ENCODE data around the gene MAP3K5. TPM values are rescaled to one million over a fixed set of nuclear protein-coding genes. Genes with fewer than 3 reads are reported as not detected.

Gene MAP3K5
- total RNA-seq, 1 experiment from 2014 or later, result 2.1 TPM

GRCh38 chr6:136640132-136640915 lies 152.0 kb downstream of the MAP3K5 start:
- no peak for DNase-seq
- H3K36me3 Mint-ChIP-seq (ENCODE audit: insufficient read depth, unreplicated experiment), result no peaks in the 10 kb centered on the region
- Histone ChIP-seq H3K36me3 (ENCODE audit: control insufficient read depth, insufficient read depth, low read length) (no peaks in the 10 kb centered on the region), H3K4me1 (peaks cover 5% of the 10 kb centered on the region; the same call in 1 of the 2 replicates), H3K4me3 (ENCODE audit: low read depth, low read length) (no peak overlapping the region), H3K27me3 (replicated peaks; ENCODE audit: control insufficient read depth, insufficient read depth, low read length) (no peaks in the 10 kb centered on the region), H3K9me3 (no peaks in the 10 kb centered on the region)
- BruUV-seq (replicated peaks), result no TSS peak
- no peak for TF ChIP-seq CTCF (IDR thresholded peaks at IDR 0.05; ENCODE audit: insufficient read depth in 1 of 2, low read depth in 1 of 2, low read length in 1 of 2, severe bottlenecking in 1 of 2, unreplicated experiment in 1 of 2)
- no peaks in the 10 kb centered on the region for H3K27me3 Mint-ChIP-seq (ENCODE audit: insufficient read depth, unreplicated experiment)
- no peak overlapping the region for H3K4me3 Mint-ChIP-seq (ENCODE audit: unreplicated experiment)
- intact Hi-C loops (cut with micrococcal nuclease; ENCODE audit: unreplicated experiment), result no loop called here
- no peaks in the 10 kb centered on the region for H3K9me3 Mint-ChIP-seq (ENCODE audit: unreplicated experiment)
- H3K27ac Mint-ChIP-seq (ENCODE audit: unreplicated experiment), result no peak overlapping the region
- ChIA-PET POLR2A (interaction anchor here (0.9 kb wide), 1 partner anchor 152 kb away, joined by 3 read pairs; the partner anchor contains the start of gene MAP3K5), CTCF (interaction anchor here (1.0 kb wide), 1 partner anchor 152 kb away, joined by 7 read pairs; the partner anchor contains the start of gene MAP3K5)
- H3K4me1 Mint-ChIP-seq (ENCODE audit: low read depth, unreplicated experiment), result no peaks in the 10 kb centered on the region

- Histone ChIP-seq H3K36me3 (ENCODE audit: control insufficient read depth, insufficient read depth, low read length) (no peaks in the 10 kb centered on the region), H3K9me3 (no peaks in the 10 kb centered on the region), H3K27me3 (replicated peaks; ENCODE audit: control insufficient read depth, insufficient read depth, low read length) (no peaks in the 10 kb centered on the region), H3K4me1 (peaks cover 5% of the 10 kb centered on the region; the same call in 1 of the 2 replicates), H3K4me3 (ENCODE audit: low read depth, low read length) (no peak overlapping the region)
- no peaks in the 10 kb centered on the region for H3K4me1 Mint-ChIP-seq (ENCODE audit: low read depth, unreplicated experiment)
- H3K9me3 Mint-ChIP-seq (ENCODE audit: unreplicated experiment), result no peaks in the 10 kb centered on the region
- no peak for TF ChIP-seq CTCF (IDR thresholded peaks at IDR 0.05; ENCODE audit: insufficient read depth in 1 of 2, low read depth in 1 of 2, low read length in 1 of 2, severe bottlenecking in 1 of 2, unreplicated experiment in 1 of 2)
- ChIA-PET POLR2A (no interaction called here), CTCF (no interaction called here)
- H3K4me3 Mint-ChIP-seq (ENCODE audit: unreplicated experiment), result no peak overlapping the region
- DNase-seq, result no peak
- no peaks in the 10 kb centered on the region for H3K36me3 Mint-ChIP-seq (ENCODE audit: insufficient read depth, unreplicated experiment)
- intact Hi-C loops (cut with micrococcal nuclease; ENCODE audit: unreplicated experiment), result no loop called here
- no peaks in the 10 kb centered on the region for H3K27me3 Mint-ChIP-seq (ENCODE audit: insufficient read depth, unreplicated experiment)
- no peak overlapping the region for H3K27ac Mint-ChIP-seq (ENCODE audit: unreplicated experiment)
- BruUV-seq (replicated peaks), result no TSS peak
Observed at GRCh38 chr6:136639702-136640101, 152.6 kb downstream of the MAP3K5 start.

GRCh38 chr6:136635615-136636014 lies 156.7 kb downstream of the MAP3K5 start:
- BruUV-seq (replicated peaks), result no TSS peak
- intact Hi-C loops (cut with micrococcal nuclease; ENCODE audit: unreplicated experiment), result no loop called here
- H3K4me1 Mint-ChIP-seq (ENCODE audit: low read depth, unreplicated experiment), result no peaks in the 10 kb centered on the region
- no peaks in the 10 kb centered on the region for H3K36me3 Mint-ChIP-seq (ENCODE audit: insufficient read depth, unreplicated experiment)
- ChIA-PET CTCF (interaction anchor here (0.6 kb wide), 1 partner anchor 312 kb away, joined by 3 read pairs; no protein-coding TSS in a partner anchor), POLR2A (interaction anchor here (0.7 kb wide), 1 partner anchor 46 kb away, joined by 17 read pairs; no protein-coding TSS in a partner anchor)
- no peaks in the 10 kb centered on the region for H3K9me3 Mint-ChIP-seq (ENCODE audit: unreplicated experiment)
- no peak overlapping the region for H3K27ac Mint-ChIP-seq (ENCODE audit: unreplicated experiment)
- H3K27me3 ChIP-seq (replicated peaks; ENCODE audit: control insufficient read depth, insufficient read depth, low read length), result no peaks in the 10 kb centered on the region; the same call in 1 of the 2 replicates
- no peak for TF ChIP-seq CTCF (IDR thresholded peaks at IDR 0.05; ENCODE audit: insufficient read depth in 1 of 2, low read depth in 1 of 2, low read length in 1 of 2, severe bottlenecking in 1 of 2, unreplicated experiment in 1 of 2)
- H3K4me3 ChIP-seq (ENCODE audit: low read depth, low read length), result no peak overlapping the region
- H3K27me3 Mint-ChIP-seq (ENCODE audit: insufficient read depth, unreplicated experiment), result no peaks in the 10 kb centered on the region
- no peak overlapping the region for H3K4me3 Mint-ChIP-seq (ENCODE audit: unreplicated experiment)
- no peaks in the 10 kb centered on the region for H3K36me3 ChIP-seq (ENCODE audit: control insufficient read depth, insufficient read depth, low read length)
- DNase-seq, result no peak
- no peaks in the 10 kb centered on the region for H3K4me1 ChIP-seq
- H3K9me3 ChIP-seq, result no peaks in the 10 kb centered on the region
